RPMI7951 (cell line): ENCODE data around the gene ADAM10. TPM values are rescaled to one million over a fixed set of nuclear protein-coding genes. Genes with fewer than 3 reads are reported as not detected.

ENCODE experiments used
- total RNA-seq: library from RNA; depleted of rRNA; stranded (reverse); fragments of >200 nt; shearing (Covaris generic); gene quantifications from 2 replicates; pipeline ENCODE4 v1.2.3, GENCODE V29; 2014; rRNA removed

ADAM10 gene
- total RNA-seq, 1 experiment from 2014 or later = 111 TPM

Other genes with a start within 250 kb of the ADAM10 start
- gene MINDY2, start 21.6 kb upstream of the ADAM10 start, total RNA-seq = 16.6 and 16.8 TPM in 2 replicates
- gene SLTM, start 184.0 kb upstream of the ADAM10 start, total RNA-seq = 70.5 and 71.6 TPM in 2 replicates
- 14.1 and 25.6 TPM in 2 replicates for gene RNF111, start 238.0 kb upstream of the ADAM10 start, total RNA-seq